K562 (cell line): ENCODE results near the gene AP2M1. TPM values are rescaled to one million over a fixed set of nuclear protein-coding genes. Genes with fewer than 3 reads are reported as not detected.

Experiments
- ARID3B ChIP-seq: fragments of 250-450 bp; sonication (Bioruptor Pico); IDR thresholded peaks from 2 replicates; pipeline ENCODE4 v1.4.0; 2020; ENCODE audit warnings: borderline replicate concordance
- CBX5 ChIP-seq: IDR thresholded peaks from 2 replicates; pipeline ENCODE4 v1.6.1; 2014; ENCODE audit warnings: low read depth, borderline replicate concordance
- HDAC3 ChIP-seq: fragments of 450-650 bp; IDR thresholded peaks from 2 replicates; pipeline ENCODE4 v1.6.1; 2018; ENCODE audit warnings: borderline replicate concordance, mild to moderate bottlenecking, moderate library complexity; ENCODE audit not compliant: partially characterized antibody
- NCOA2 ChIP-seq, 2 experiments: fragments of 450-650 bp; IDR thresholded peaks; 2 replicates each; pipeline ENCODE4 v1.6.1; 2018; ENCODE audit warnings: mild to moderate bottlenecking in 2 of 2, moderate library complexity in 1 of 2; ENCODE audit not compliant: partially characterized antibody in 2 of 2
- PREB ChIP-seq: sonication (generic); formaldehyde crosslinking; IDR thresholded peaks from 2 replicates; pipeline ENCODE4 v1.8.1; 2023; ENCODE audit warnings: mild to moderate bottlenecking, missing genetic modification reagents
- SRF ChIP-seq, 2 experiments: fragments of 250-450, 450-650 bp in 1 of 2; sonication (Bioruptor Pico) in 1 of 2; sonication (generic) in 1 of 2; formaldehyde crosslinking; IDR thresholded peaks; 2 replicates each; pipeline versions ENCODE4 v1.5.0 to v1.5.1; 2020 to 2022; ENCODE audit warnings: mild to moderate bottlenecking in 1 of 2, missing genetic modification reagents in 1 of 2
- TAF1 ChIP-seq: IDR thresholded peaks from 2 replicates; pipeline ENCODE4 v1.6.1; 2011; ENCODE audit warnings: mild to moderate bottlenecking, low read length, moderate library complexity; ENCODE audit not compliant: insufficient read depth, control insufficient read depth, severe bottlenecking; ENCODE audit errors: extremely low read depth
- U2AF1 ChIP-seq: fragments of 200-400 bp; formaldehyde crosslinking; optimal IDR thresholded peaks from 2 replicates; pipeline ENCODE3; 2017; ENCODE audit warnings: mild to moderate bottlenecking, low read depth, low read length, moderate library complexity
- ZNF175 ChIP-seq: fragments of 200-800 bp; sonication (Bioruptor generic); IDR thresholded peaks from 2 replicates; pipeline ENCODE4 v1.6.1; 2016; ENCODE audit warnings: low read depth, mild to moderate bottlenecking, missing genetic modification characterization, missing compliant biosample characterization
- ZNF239 ChIP-seq: fragments of 250-450 bp; sonication (Bioruptor Pico); IDR thresholded peaks from 2 replicates; pipeline ENCODE4 v1.4.0; 2020; ENCODE audit warnings: mild to moderate bottlenecking
- ZNF407 ChIP-seq: fragments of 450-650 bp; IDR thresholded peaks from 2 replicates; pipeline ENCODE4 v1.6.1; 2016; ENCODE audit warnings: low read depth
- ZNF589 ChIP-seq: fragments of 200-800 bp; sonication (Bioruptor generic); IDR thresholded peaks from 2 replicates; pipeline ENCODE4 v1.6.1; 2016; ENCODE audit warnings: low read depth, missing genetic modification characterization, missing compliant biosample characterization
- polyA plus RNA-seq, 8 experiments: library from polyadenylated mRNA; depleted of rRNA in 4 of 8; stranded (reverse) in 5 of 8; unstranded in 3 of 8; fragments of >200 nt; fragmentation: Nextera tagmentation in 2 of 8; fragmentation: Illumina TruSeq in 1 of 8; extraction: Ambion mirVana in 2 of 8; extraction: Trizol in 1 of 8; gene quantifications; 2 replicates each; pipeline versions ENCODE4 v1.2.1 to v1.2.3, GENCODE V29; 2011 to 2014; ENCODE audit warnings: inconsistent platforms in 1 of 8, missing spikeins in 1 of 8
- total RNA-seq, 7 experiments: library from RNA; depleted of rRNA in 6 of 7; stranded (reverse); fragments of >200 nt in 6 of 7; fragmentation: Illumina TruSeq in 2 of 7; extraction: Trizol in 2 of 7; gene quantifications; 2 replicates each; pipeline versions ENCODE4 v1.2.1 to v1.2.3, GENCODE V29; 2011 to 2021; ENCODE audit warnings: low replicate concordance in 1 of 7
- TF ChIP-seq, protein P1 (sequence below): fragments of 450-650 bp; IDR thresholded peaks from 2 replicates; pipeline ENCODE4 v1.6.1; 2016; ENCODE audit warnings: missing biosample characterization, missing genetic modification characterization

Gene AP2M1
- total and polyA plus RNA-seq, 9 of the 15 experiments (the other 6 are each of a cell fraction or from before 2014, with no cell fraction given): 118 to 505 (median 296) TPM

GRCh38 chr3:184133840-184134745 lies 40.6 kb upstream of the AP2M1 start (continued):
- peak; percentile 49 for TF ChIP-seq TAF1
- TF ChIP-seq, protein P1, sequence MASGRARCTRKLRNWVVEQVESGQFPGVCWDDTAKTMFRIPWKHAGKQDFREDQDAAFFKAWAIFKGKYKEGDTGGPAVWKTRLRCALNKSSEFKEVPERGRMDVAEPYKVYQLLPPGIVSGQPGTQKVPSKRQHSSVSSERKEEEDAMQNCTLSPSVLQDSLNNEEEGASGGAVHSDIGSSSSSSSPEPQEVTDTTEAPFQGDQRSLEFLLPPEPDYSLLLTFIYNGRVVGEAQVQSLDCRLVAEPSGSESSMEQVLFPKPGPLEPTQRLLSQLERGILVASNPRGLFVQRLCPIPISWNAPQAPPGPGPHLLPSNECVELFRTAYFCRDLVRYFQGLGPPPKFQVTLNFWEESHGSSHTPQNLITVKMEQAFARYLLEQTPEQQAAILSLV (tag): no peak
- TF ChIP-seq NCOA2 (IDR thresholded peaks at IDR 0.05; ENCODE audit: partially characterized antibody in 2 of 2): no peak
- no peak for TF ChIP-seq CBX5
- TF ChIP-seq HDAC3: no peak
- no peak for TF ChIP-seq ZNF589
- no peak for TF ChIP-seq ZNF239 (CRISPR knock-in tag)
- TF ChIP-seq ARID3B: no peak
- TF ChIP-seq SRF (CRISPR knock-in tag; IDR thresholded peaks at IDR 0.05): no peak; a peak in 1 of 4 replicates
- TF ChIP-seq U2AF1: no peak
- peak; percentile 48; the same call in 1 of the 2 replicates for TF ChIP-seq ZNF175 (CRISPR knock-in tag)
- TF ChIP-seq PREB (CRISPR knock-in tag): no peak
- peak; percentile 72 for TF ChIP-seq ZNF407
